Measurements from ENCODE around the gene MCF2L. TPM values are rescaled to one million over a fixed set of nuclear protein-coding genes. Genes with fewer than 3 reads are reported as not detected.

The MCF2L gene
- total and polyA plus RNA-seq, 7 donors, result 9.1 to 40.5 (median 20.3) TPM

- WGBS, 3 donors, result 92 to 94% (median 94%) methylated on average over 11 of the region's 11 CpGs
- Histone ChIP-seq H3K4me1 (no peaks in the 10 kb centered on the region), H3K27ac (no peak overlapping the region), H3K4me3 (no peak overlapping the region), H3K36me3 (ENCODE audit: insufficient read depth in 1 of 2, low read depth in 1 of 2) (no peaks in the 10 kb centered on the region), H3K27me3 (ENCODE audit: insufficient read depth in 3 of 3, low read length in 2 of 3) (peaks cover 0 to 40% (median 0%) of the 10 kb centered on the region in 3 donors), H3K9me3 (no peaks in the 10 kb centered on the region)
- intact Hi-C loops (cut with DNase I), result no loop called here
- no peak for TF ChIP-seq CTCF (IDR thresholded peaks at IDR 0.05)
- no peak for ATAC-seq
- no peak for DNase-seq
Observed at GRCh38 chr13:112955956-112956355, 13.1 kb upstream of the MCF2L start.

- Histone ChIP-seq H3K9me3 (no peaks in the 10 kb centered on the region), H3K27ac (no peak overlapping the region), H3K4me3 (no peak overlapping the region), H3K27me3 (ENCODE audit: insufficient read depth in 3 of 3, low read length in 2 of 3) (peaks cover 0 to 40% (median 0%) of the 10 kb centered on the region in 3 donors), H3K4me1 (no peaks in the 10 kb centered on the region), H3K36me3 (ENCODE audit: insufficient read depth in 1 of 2, low read depth in 1 of 2) (no peaks in the 10 kb centered on the region)
- ATAC-seq, result no peak
- intact Hi-C loops (cut with DNase I), result no loop called here
- TF ChIP-seq CTCF (IDR thresholded peaks at IDR 0.05), result no peak
- 55 to 66% (median 57%) methylated on average over 19 of the region's 19 CpGs for WGBS, 3 donors
- no peak for DNase-seq
Observed at GRCh38 chr13:112956571-112957294, 12.3 kb upstream of the MCF2L start.

- TF ChIP-seq CTCF (IDR thresholded peaks at IDR 0.05), result no peak
- DNase-seq, result no peak
- no peak for ATAC-seq
- no peak overlapping the region for H3K4me3 ChIP-seq
- peaks cover 0 to 40% (median 0%) of the 10 kb centered on the region in 3 donors for H3K27me3 ChIP-seq (ENCODE audit: insufficient read depth in 3 of 3, low read length in 2 of 3)
- intact Hi-C loops (cut with DNase I), result no loop called here
- H3K27ac ChIP-seq, result no peak overlapping the region
- H3K4me1 ChIP-seq, result no peaks in the 10 kb centered on the region
- 43 to 67% (median 50%) methylated on average over 12 of the region's 12 CpGs for WGBS, 3 donors
- H3K36me3 ChIP-seq (ENCODE audit: insufficient read depth in 1 of 2, low read depth in 1 of 2), result no peaks in the 10 kb centered on the region
- no peaks in the 10 kb centered on the region for H3K9me3 ChIP-seq
Observed at GRCh38 chr13:112957295-112957677, 11.7 kb upstream of the MCF2L start.

- DNase-seq (no peak), ATAC-seq (peak in 3 of 4 donors; percentile 34 to 51 (median 40))
- intact Hi-C loops (cut with DNase I), result no loop called here
Observed at GRCh38 chr13:112958127-112958989, 10.7 kb upstream of the MCF2L start.

More at GRCh38 chr13:112958127-112958989, 10.7 kb upstream of the MCF2L start:
- TF ChIP-seq CTCF (IDR thresholded peaks at IDR 0.05), result no peak
- H3K27ac ChIP-seq, result peak overlapping the region; percentile 70
- H3K27me3 ChIP-seq (ENCODE audit: insufficient read depth in 3 of 3, low read length in 2 of 3), result peaks cover 0 to 42% (median 0%) of the 10 kb centered on the region in 3 donors
- no peaks in the 10 kb centered on the region for H3K36me3 ChIP-seq (ENCODE audit: insufficient read depth in 1 of 2, low read depth in 1 of 2)
- no peak overlapping the region for H3K4me3 ChIP-seq
- no peaks in the 10 kb centered on the region for H3K4me1 ChIP-seq
- no peaks in the 10 kb centered on the region for H3K9me3 ChIP-seq
- 59 to 67% (median 66%) methylated on average over 29 of the region's 29 CpGs for WGBS, 3 donors

All from psoas muscle (tissue), 8 donors.